IMR-90 (cell line): ENCODE data around the gene KDM8. TPM values are rescaled to one million over a fixed set of nuclear protein-coding genes. Genes with fewer than 3 reads are reported as not detected.
A peak's percentile ranks its signal among the peaks of the same experiment; 100 is the strongest.

Experiments used
- ATAC-seq: fragments of 200-7000 bp; cut with Tn5 transposase; 2 replicates; pipeline ENCODE4 v1.9.1; 2020; ENCODE audit warnings: low read depth, mild to moderate bottlenecking, moderate library complexity
- BruUV-seq: library from RNA; stranded (reverse); fragments of 400-500 nt; replicated peaks from 2 replicates; lab custom pipeline; 2021; lab: Mats Ljungman, UMichigan
- CTCF ChIA-PET: fragments of 300-600 bp; formaldehyde crosslinking; extraction: SDS; loops from one replicate; lab custom pipeline; 2021; ENCODE audit warnings: antibody characterized with exemption; lab: Yijun Ruan, JAX
- POLR2A ChIA-PET: fragments of 300-600 bp; sonication (Branson Sonifier 250); formaldehyde crosslinking; loops from one replicate; lab custom pipeline; 2022; ENCODE audit warnings: antibody characterized with exemption; ENCODE audit not compliant: unreplicated experiment; lab: Charles Lee
- DNase-seq: peaks from one replicate; pipeline ENCODE4 v3.0.0; 2013
- H2AFZ ChIP-seq: replicated peaks from 2 replicates; pipeline ENCODE3; 2013; ENCODE audit warnings: low read length, mild to moderate bottlenecking; ENCODE audit not compliant: poor library complexity
- H2AK5ac ChIP-seq: 2 replicates; pipeline ENCODE4 v1.6.1; 2013; ENCODE audit warnings: low read depth, low read length, inconsistent platforms
- H2AK9ac ChIP-seq: replicated peaks from 2 replicates; pipeline ENCODE3; 2013; ENCODE audit warnings: mild to moderate bottlenecking, low read depth, low read length, moderate library complexity; ENCODE audit not compliant: poor library complexity
- H2BK120ac ChIP-seq: 2 replicates; pipeline ENCODE4 v1.6.1; 2013; ENCODE audit warnings: low read depth, low read length, inconsistent platforms
- H2BK15ac ChIP-seq: 3 replicates; pipeline ENCODE4 v1.6.1; 2013; ENCODE audit warnings: low read depth, low read length, inconsistent platforms
- H2BK20ac ChIP-seq: 2 replicates; pipeline ENCODE4 v1.6.1; 2013; ENCODE audit warnings: low read depth, mild to moderate bottlenecking, inconsistent platforms, low read length, moderate library complexity
- H2BK5ac ChIP-seq: 2 replicates; pipeline ENCODE4 v1.6.1; 2013; ENCODE audit warnings: mild to moderate bottlenecking, low read depth, low read length, inconsistent platforms; ENCODE audit not compliant: poor library complexity, severe bottlenecking
- H3K14ac ChIP-seq: replicated peaks from 2 replicates; pipeline ENCODE4 v1.6.1; 2013; ENCODE audit warnings: low read depth, low read length, inconsistent platforms
- H3K18ac ChIP-seq: 2 replicates; pipeline ENCODE4 v1.6.1; 2013; ENCODE audit warnings: low read depth, low read length, control low read depth
- H3K23ac ChIP-seq: 2 replicates; pipeline ENCODE4 v1.6.1; 2013; ENCODE audit warnings: low read depth, low read length, inconsistent platforms
- H3K27ac ChIP-seq: 2 replicates; pipeline ENCODE4 v1.5.1; 2013; ENCODE audit warnings: mild to moderate bottlenecking, control low read depth, low read length; ENCODE audit not compliant: insufficient read depth
- H3K27me3 ChIP-seq: 2 replicates; pipeline ENCODE4 v1.6.1; 2013; ENCODE audit warnings: low read length; ENCODE audit not compliant: control insufficient read depth, insufficient read depth
- H3K36me3 ChIP-seq: 2 replicates; pipeline ENCODE4 v1.6.1; 2013; ENCODE audit warnings: low read length, mixed read lengths; ENCODE audit not compliant: control insufficient read depth, insufficient read depth
- H3K4ac ChIP-seq: 2 replicates; pipeline ENCODE4 v1.6.1; 2013; ENCODE audit warnings: low read depth, low read length, inconsistent platforms
- H3K4me1 ChIP-seq: 2 replicates; pipeline ENCODE4 v1.6.1; 2013; ENCODE audit warnings: low read length, mixed read lengths; ENCODE audit not compliant: control insufficient read depth, insufficient read depth
- H3K4me2 ChIP-seq: 2 replicates; pipeline ENCODE4 v1.6.1; 2013; ENCODE audit warnings: low read depth, mild to moderate bottlenecking, control low read depth, low read length, moderate library complexity
- H3K4me3 ChIP-seq: 2 replicates; pipeline ENCODE4 v1.5.1; 2013; ENCODE audit warnings: low read depth, mild to moderate bottlenecking, control low read depth, low read length, moderate library complexity; ENCODE audit not compliant: insufficient read depth
- H3K56ac ChIP-seq: 2 replicates; pipeline ENCODE4 v1.6.1; 2013; ENCODE audit warnings: low read length, inconsistent platforms; ENCODE audit not compliant: insufficient read depth; ENCODE audit errors: extremely low read depth
- H3K79me1 ChIP-seq, 2 experiments: 2 replicates each; pipeline ENCODE4 v1.6.1; 2013; ENCODE audit warnings: low read length in 2 of 2, inconsistent platforms in 1 of 2, low read depth in 1 of 2
- H3K9ac ChIP-seq: 2 replicates; pipeline ENCODE4 v1.6.1; 2013; ENCODE audit warnings: low read depth, low read length, control low read depth
- H3K9me1 ChIP-seq: 2 replicates; pipeline ENCODE4 v1.6.1; 2013; ENCODE audit warnings: low read length, inconsistent platforms; ENCODE audit not compliant: insufficient read depth
- H3K9me3 ChIP-seq: 2 replicates; pipeline ENCODE4 v1.6.1; 2013; ENCODE audit warnings: low read length; ENCODE audit not compliant: control insufficient read depth, insufficient read depth
- H4K20me1 ChIP-seq: 2 replicates; pipeline ENCODE4 v1.6.1; 2013; ENCODE audit warnings: low read length, inconsistent platforms; ENCODE audit not compliant: insufficient read depth
- H4K5ac ChIP-seq: 2 replicates; pipeline ENCODE4 v1.6.1; 2013; ENCODE audit warnings: mild to moderate bottlenecking, low read depth, low read length, control low read depth
- H4K8ac ChIP-seq, 2 experiments: 2 replicates each; pipeline ENCODE4 v1.6.1; 2013; ENCODE audit warnings: low read depth in 2 of 2, low read length in 2 of 2, control low read depth in 1 of 2, inconsistent platforms in 1 of 2
- H4K91ac ChIP-seq: 2 replicates; pipeline ENCODE4 v1.6.1; 2013; ENCODE audit warnings: low read depth, low read length, inconsistent platforms; ENCODE audit not compliant: insufficient read depth
- CEBPB ChIP-seq: IDR thresholded peaks from 2 replicates; pipeline ENCODE4 v1.6.1; 2012; ENCODE audit warnings: low read depth, low read length, improper control_type of control experiment
- CTCF ChIP-seq: conservative IDR thresholded peaks from 2 replicates; pipeline ENCODE4 v1.5.1; 2012; ENCODE audit warnings: mild to moderate bottlenecking, low read depth, low read length, improper control_type of control experiment
- MAFK ChIP-seq: IDR thresholded peaks from 2 replicates; pipeline ENCODE4 v1.6.1; 2012; ENCODE audit warnings: low read depth, low read length, improper control_type of control experiment
- MXI1 ChIP-seq: IDR thresholded peaks from 2 replicates; pipeline ENCODE4 v1.6.1; 2012; ENCODE audit warnings: low read depth, mild to moderate bottlenecking, low read length, moderate library complexity, borderline replicate concordance
- WGBS, 2 experiments: methylation state at CpG; one replicate each; pipeline versions ENCODE4 v1.1.5 to v1.1.7; 2013; ENCODE audit warnings: missing lambda C conversion rate in 2 of 2; ENCODE audit not compliant: insufficient read length in 1 of 2; ENCODE audit errors: extremely low coverage in 2 of 2; 5-methylcytosine and 5-hydroxymethylcytosine counted together
- dilution Hi-C: fragments of 300-500 bp; cut with HindIII; formaldehyde crosslinking; loops from one replicate; pipeline ENCODE4 v1.14.3; 2018; ENCODE audit warnings: low sequenced_read_pairs; ENCODE audit not compliant: unreplicated experiment
- in situ Hi-C: fragments of 300-500 bp; cut with MboI; formaldehyde crosslinking; loops from 3 replicates; pipeline ENCODE4 v1.14.3; 2019; ENCODE audit warnings: low sequenced_read_pairs, inconsistent platforms, mixed read lengths
- intact Hi-C: fragments of 100-400 bp; cut with micrococcal nuclease; formaldehyde crosslinking; loops from 2 replicates; pipeline ENCODE4 v1.10.0; 2022
- polyA plus RNA-seq, 3 experiments: library from polyadenylated mRNA; depleted of rRNA; stranded (reverse); fragments of >200 nt; gene quantifications; 2 replicates each; pipeline ENCODE4 v1.2.3, GENCODE V29; 2012; ENCODE audit warnings: low replicate concordance in 1 of 3
- total RNA-seq: library from RNA; depleted of rRNA; stranded (reverse); fragments of >200 nt; gene quantifications from 2 replicates; pipeline ENCODE4 v1.2.3, GENCODE V29; 2012

KDM8 gene
- total and polyA plus RNA-seq, 2 of the 4 experiments (the other 2 are of a cell fraction), result 3.2 to 3.8 TPM

DNA sequence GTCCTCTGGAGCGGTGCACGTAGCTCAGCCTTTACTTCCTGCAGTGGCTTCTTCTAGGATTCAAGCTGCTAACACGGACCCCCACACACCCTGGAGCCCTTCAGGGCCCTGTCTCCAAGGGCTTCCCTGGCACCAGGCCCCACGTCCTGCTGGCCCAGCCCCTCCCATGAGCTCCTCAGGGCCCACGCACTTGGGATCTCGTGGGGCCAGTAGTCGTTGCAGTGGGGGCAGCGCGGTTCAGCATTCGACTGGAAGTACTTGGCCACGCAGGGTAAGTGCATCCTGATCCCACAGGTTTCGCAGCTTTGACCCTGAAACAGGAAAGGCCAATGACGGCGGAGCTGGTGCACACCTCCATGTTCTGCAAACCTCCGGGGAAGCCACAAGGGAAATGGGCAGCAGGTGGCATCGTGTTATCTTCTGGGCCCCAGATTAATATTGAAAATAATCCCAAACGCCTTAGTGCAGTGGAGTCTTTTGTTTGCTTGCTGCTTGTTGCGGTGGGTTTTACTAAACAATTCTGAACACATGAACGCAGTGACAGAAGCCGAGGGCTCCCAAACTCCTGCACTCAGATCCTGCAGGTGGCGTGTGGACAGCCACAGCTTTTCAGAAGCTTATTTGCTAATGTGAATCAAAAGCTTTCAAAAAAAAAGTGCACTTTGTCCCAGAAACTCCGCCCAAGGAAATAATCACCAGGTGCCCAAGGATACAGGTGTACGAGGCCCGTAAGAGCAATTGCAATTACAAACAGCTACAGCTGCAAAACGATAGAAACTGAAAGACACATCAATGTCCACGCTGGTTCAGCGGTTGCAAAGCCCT lies 22.4 kb downstream of the KDM8 start:
- H3K4ac ChIP-seq, result no peak overlapping the region
- ChIA-PET CTCF (no interaction called here), POLR2A (no interaction called here)
- H4K91ac ChIP-seq, result no peak overlapping the region
- H3K4me2 ChIP-seq, result no peak overlapping the region
- ATAC-seq, result no peak
- H2BK20ac ChIP-seq, result no peak overlapping the region
- peaks cover 23% of the 10 kb centered on the region for H3K4me1 ChIP-seq
- BruUV-seq, result no TSS peak
- DNase-seq, result no peak
- H3K9me1 ChIP-seq, result peaks cover 20% of the 10 kb centered on the region
- no peak overlapping the region for H2AK5ac ChIP-seq
- intact Hi-C loops (no loop called here), dilution Hi-C loops (no loop called here), in situ Hi-C loops (no loop called here)
- H2AK9ac ChIP-seq, result peak overlapping the region; percentile 17
- H2BK15ac ChIP-seq, result no peak overlapping the region; the same call in 2 of the 3 replicates
- no peak overlapping the region for H3K23ac ChIP-seq
- no peak overlapping the region for H2AFZ ChIP-seq
- no peaks in the 10 kb centered on the region for H3K9me3 ChIP-seq
- H2BK5ac ChIP-seq, result no peak overlapping the region
- H3K18ac ChIP-seq, result no peak overlapping the region
- no peak for TF ChIP-seq MAFK
- TF ChIP-seq MXI1, result no peak
- 0 out of 2 replicates have a peak, but pooled peaks have one; percentile 0 for TF ChIP-seq CTCF
- TF ChIP-seq CEBPB, result no peak
- no peaks in the 10 kb centered on the region; the same call in 1 of the 2 replicates for H4K20me1 ChIP-seq
- H3K4me3 ChIP-seq, result no peak overlapping the region
- peaks cover 36% of the 10 kb centered on the region for H3K36me3 ChIP-seq
- no peak overlapping the region for H4K5ac ChIP-seq
- peaks cover 0 to 18% of the 10 kb centered on the region in 2 experiments; a peak in 2 of 4 replicates for H3K79me1 ChIP-seq
- no peak overlapping the region for H3K56ac ChIP-seq
- H3K9ac ChIP-seq, result no peak overlapping the region
- H3K27me3 ChIP-seq, result no peaks in the 10 kb centered on the region
- no peak overlapping the region for H2BK120ac ChIP-seq
- H4K8ac ChIP-seq, result no peak overlapping the region
- H3K27ac ChIP-seq, result no peak overlapping the region
- 94% methylated on average over 18 of the region's 27 CpGs; no CpG with 5 or more reads in 1 of the 2 experiments for WGBS, 2 experiments
- no peak overlapping the region for H3K14ac ChIP-seq
